ENCODE measurements around the gene FGF13. TPM values are rescaled to one million over a fixed set of nuclear protein-coding genes. Genes with fewer than 3 reads are reported as not detected.

FGF13 gene
- total RNA-seq (1 to 10 TPM in 5 of 9 donors, under 1 TPM in 4; 0.44 to 3.3 (median 1.5) TPM), polyA plus RNA-seq (1 to 10 TPM in 1 of 2 donors, under 1 TPM in 1; 0.68 to 1.4 TPM)
- long read RNA-seq, donor 1, partial matches to known transcripts, result 1 of 1 reads
- long read RNA-seq, donor 1, other reads (novel, unspliced or antisense), result 0 of 1 reads
- long read RNA-seq, donor 2, full-length matches to known transcripts, result 5 of 5 reads
- long read RNA-seq, donor 2, partial matches to known transcripts, result 0 of 5 reads
- long read RNA-seq, donor 2, other reads (novel, unspliced or antisense), result 0 of 5 reads
- long read RNA-seq, donor 3, full-length matches to known transcripts, result 1 of 1 reads
- long read RNA-seq, donor 3, partial matches to known transcripts, result 0 of 1 reads
- long read RNA-seq, donor 3, other reads (novel, unspliced or antisense), result 0 of 1 reads

DNA sequence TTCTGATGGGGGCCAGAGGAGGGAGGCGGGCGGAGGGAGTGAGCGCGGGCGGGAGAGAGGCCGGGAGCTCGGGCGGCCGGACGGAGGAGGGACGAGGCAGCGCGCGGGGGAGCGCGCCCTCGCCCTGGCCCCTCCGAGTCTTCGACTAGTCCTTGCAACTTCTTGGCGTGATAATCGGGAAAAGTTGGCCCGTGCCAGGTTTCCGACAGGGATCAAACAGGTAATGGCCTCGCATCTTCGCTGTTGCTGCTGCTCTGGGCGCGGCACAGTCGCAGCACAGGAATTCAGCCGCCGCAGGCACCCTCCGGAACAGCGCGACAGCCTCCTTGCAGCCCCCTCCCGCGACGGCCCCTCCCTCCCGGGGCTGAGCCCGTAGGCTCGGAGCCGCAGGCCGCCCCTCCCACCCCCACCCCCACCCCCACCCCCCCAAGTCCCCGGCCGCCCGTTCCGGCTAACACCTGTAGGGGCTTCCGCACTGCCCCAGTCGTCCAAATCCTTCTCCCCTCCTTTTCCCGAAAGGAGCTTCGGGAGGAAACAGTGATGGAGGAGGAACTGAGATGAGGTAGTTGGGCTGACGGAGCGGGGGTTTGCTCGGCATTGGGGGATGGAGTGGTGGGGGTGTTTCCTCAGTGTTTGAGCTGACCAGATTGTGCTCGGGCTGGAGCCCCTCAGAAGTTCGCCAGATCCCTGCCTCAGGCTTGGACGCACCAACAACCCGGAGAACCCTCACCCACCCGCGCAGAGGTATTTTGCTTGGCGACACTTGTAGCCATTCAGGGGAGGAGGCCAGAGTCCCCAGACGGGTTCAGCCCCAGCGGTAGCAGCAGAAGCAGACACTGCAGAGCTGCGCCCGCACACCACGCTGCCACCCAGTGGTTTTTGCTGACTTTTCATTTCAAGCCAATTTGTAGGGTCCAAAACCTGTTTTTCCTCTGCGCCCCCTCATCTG, at the start of gene FGF13:
Gene FGF13 (minus strand): TSS at position 319 of the 949 bp plus-strand sequence. CDS start 714 bp downstream, outside the sequence.
- Histone ChIP-seq H3K27ac (peak within 1 kb of the TSS in 1 of 12 donors; percentile 47), H3K4me3 (peak within 1 kb of the TSS in 11 of 12 donors; percentile 19 to 58 (median 47)), H3K9me3 (no peaks in the 10 kb centered on the region), H3K36me3 (no peaks in the 10 kb centered on the region), H3K27me3 (peaks cover 0 to 62% (median 0%) of the 10 kb centered on the region in 9 donors), H3K4me1 (no peaks in the 10 kb centered on the region)
- 0 to 30% (median 12%) methylated on average over 47 to 61 of the region's 65 CpGs for WGBS, 4 donors
- ATAC-seq (peak in 3 of 4 donors; percentile 62 to 66 (median 65)), DNase-seq (peak in 4 of 5 donors; percentile 6 to 31 (median 22))
- TF ChIP-seq, protein P1, sequence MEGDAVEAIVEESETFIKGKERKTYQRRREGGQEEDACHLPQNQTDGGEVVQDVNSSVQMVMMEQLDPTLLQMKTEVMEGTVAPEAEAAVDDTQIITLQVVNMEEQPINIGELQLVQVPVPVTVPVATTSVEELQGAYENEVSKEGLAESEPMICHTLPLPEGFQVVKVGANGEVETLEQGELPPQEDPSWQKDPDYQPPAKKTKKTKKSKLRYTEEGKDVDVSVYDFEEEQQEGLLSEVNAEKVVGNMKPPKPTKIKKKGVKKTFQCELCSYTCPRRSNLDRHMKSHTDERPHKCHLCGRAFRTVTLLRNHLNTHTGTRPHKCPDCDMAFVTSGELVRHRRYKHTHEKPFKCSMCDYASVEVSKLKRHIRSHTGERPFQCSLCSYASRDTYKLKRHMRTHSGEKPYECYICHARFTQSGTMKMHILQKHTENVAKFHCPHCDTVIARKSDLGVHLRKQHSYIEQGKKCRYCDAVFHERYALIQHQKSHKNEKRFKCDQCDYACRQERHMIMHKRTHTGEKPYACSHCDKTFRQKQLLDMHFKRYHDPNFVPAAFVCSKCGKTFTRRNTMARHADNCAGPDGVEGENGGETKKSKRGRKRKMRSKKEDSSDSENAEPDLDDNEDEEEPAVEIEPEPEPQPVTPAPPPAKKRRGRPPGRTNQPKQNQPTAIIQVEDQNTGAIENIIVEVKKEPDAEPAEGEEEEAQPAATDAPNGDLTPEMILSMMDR (IDR thresholded peaks at IDR 0.05), result peak in 5 of 12 donors; percentile 19 to 43 (median 27)
- TF ChIP-seq POLR2A (IDR thresholded peaks at IDR 0.05), result no peak
- intact Hi-C loops (cut with DNase I), result loop anchor here in 1 of 10 donors (10.0 kb wide), 1 partner anchor 517 kb away; no protein-coding TSS in a partner anchor

GRCh38 chrX:138759217-138759943, 47.9 kb upstream of the FGF13 start:
- Histone ChIP-seq H3K36me3 (no peaks in the 10 kb centered on the region), H3K9me3 (no peaks in the 10 kb centered on the region), H3K27me3 (peaks cover 0 to 15% (median 0%) of the 10 kb centered on the region in 9 donors), H3K4me1 (no peaks in the 10 kb centered on the region), H3K27ac (no peak overlapping the region), H3K4me3 (no peak overlapping the region)
- intact Hi-C loops (cut with DNase I), result loop anchor here in 1 of 10 donors (10.0 kb wide), 1 partner anchor 795 kb away; no protein-coding TSS in a partner anchor
- no peak for TF ChIP-seq POLR2A (IDR thresholded peaks at IDR 0.05)
- TF ChIP-seq, protein P1 (IDR thresholded peaks at IDR 0.05), result no peak
- DNase-seq, result no peak
- no peak for ATAC-seq
- WGBS, 4 donors, result 59 to 75% (median 71%) methylated on average over 5 of the region's 5 CpGs

- Histone ChIP-seq H3K27me3 (peaks cover 0 to 17% (median 0%) of the 10 kb centered on the region in 9 donors), H3K4me1 (no peaks in the 10 kb centered on the region), H3K9me3 (no peaks in the 10 kb centered on the region), H3K36me3 (no peaks in the 10 kb centered on the region), H3K4me3 (no peak overlapping the region), H3K27ac (no peak overlapping the region)
- ATAC-seq, result peak in 3 of 4 donors; percentile 64 to 77 (median 76)
- intact Hi-C loops (cut with DNase I), result loop anchor here in 1 of 10 donors (10.0 kb wide), 1 partner anchor 799 kb away; no protein-coding TSS in a partner anchor
- peak in 4 of 5 donors; percentile 5 to 26 (median 19) for DNase-seq
- WGBS, 4 donors, result 1 to 13% (median 4%) methylated on average over 2 of the region's 2 CpGs
- TF ChIP-seq POLR2A (IDR thresholded peaks at IDR 0.05), result no peak
- TF ChIP-seq, protein P1 (IDR thresholded peaks at IDR 0.05), result peak in 6 of 12 donors; percentile 13 to 40 (median 24)
Measured at GRCh38 chrX:138756234-138756633, 44.7 kb upstream of the FGF13 start.

Data from heart left ventricle (tissue), 16 donors.